Right lobe of liver (tissue), 6 donors: ENCODE data around the gene HYAL3. TPM values are rescaled to one million over a fixed set of nuclear protein-coding genes. Genes with fewer than 3 reads are reported as not detected.

Experiments
- ATAC-seq, 4 donors: fragments of 200-7000 bp; cut with Tn5 transposase; one replicate each; pipeline ENCODE4 v1.9.1; 2020; ENCODE audit warnings: mild to moderate bottlenecking in 4 of 4, moderate library complexity in 4 of 4
- DNase-seq, 3 donors: peaks; one replicate each; pipeline ENCODE4 v3.0.0-alpha.2; 2020
- H3K27ac ChIP-seq, 3 donors: fragments of 200-600 bp; one replicate each; pipeline ENCODE4 v1.8.0; 2022
- H3K27me3 ChIP-seq, 2 donors: fragments of 200-600 bp; one replicate each; pipeline ENCODE4 v1.8.0; 2022
- H3K36me3 ChIP-seq, 4 donors: fragments of 200-600 bp; sonication (generic) in 1 of 4; one replicate each; pipeline versions ENCODE4 v1.5.1 to v1.8.0; 2017 to 2022; ENCODE audit warnings: control low read depth in 1 of 4
- H3K4me1 ChIP-seq, 4 donors: fragments of 200-600 bp; sonication (generic) in 1 of 4; one replicate each; pipeline versions ENCODE4 v1.5.1 to v1.8.0; 2017 to 2022; ENCODE audit warnings: control low read depth in 1 of 4
- H3K4me3 ChIP-seq, 3 donors: fragments of 200-600 bp; one replicate each; pipeline ENCODE4 v1.8.0; 2022
- H3K9me3 ChIP-seq, 4 donors: fragments of 200-600 bp; sonication (generic) in 1 of 4; one replicate each; pipeline versions ENCODE4 v1.5.1 to v1.8.0; 2017 to 2022; ENCODE audit warnings: control low read depth in 1 of 4
- CTCF ChIP-seq, 4 donors: fragments of 200-600 bp in 3 of 4; fragments of 450-650 bp in 1 of 4; IDR thresholded peaks; one replicate each; pipeline versions ENCODE4 v1.5.1 to v1.8.0; 2016 to 2022; ENCODE audit warnings: antibody characterized with exemption in 4 of 4, mild to moderate bottlenecking in 2 of 4
- POLR2A ChIP-seq: fragments of 450-650 bp; IDR thresholded peaks from one replicate; pipeline ENCODE4 v1.6.1; 2017; ENCODE audit warnings: antibody characterized with exemption, mild to moderate bottlenecking
- WGBS: methylation state at CpG from one replicate; pipeline ENCODE4 v1.1.6; 2018; ENCODE audit warnings: low coverage, low lambda C conversion rate; ENCODE audit not compliant: insufficient coverage; ENCODE audit errors: missing lambda C conversion rate; 5-methylcytosine and 5-hydroxymethylcytosine counted together
- intact Hi-C, 2 donors: fragments of 100-400 bp; cut with DNase I; formaldehyde crosslinking; loops; one replicate each; pipeline versions ENCODE4 v1.11.2 to v1.14.1; 2022
- total RNA-seq, 6 experiments: library from RNA; depleted of rRNA in 2 of 6; stranded (reverse); fragments of >200 nt in 2 of 6; fragmentation: NEBNext Ultra II Directional in 3 of 6; extraction: Animal tissue kit (Norgen Biotek cat#: 25700) in 3 of 6; gene quantifications; one replicate each; pipeline versions ENCODE4 v1.1.0 to v1.2.4, GENCODE V29; 2016 to 2023
- donor health status: DM: no; HTN: yes; CAD: no.
- donor health status: DM: no; HTN: no; CAD: no.
- donor health status: DM: no; HTN: no; CAD: no.
- donor health status: DM: no; HTN: yes; CAD: no.
- donor health status: DM: no; HTN: yes; CAD: no.

Gene HYAL3
- total RNA-seq, 6 experiments from 2014 or later, result 1.8 to 7.5 (median 3.1) TPM

- intact Hi-C loops, result loop anchor here (10.0 kb wide), 2 partner anchors 205 to 215 kb away; no protein-coding TSS in a partner anchor
- 41% methylated on average over 9 of the region's 9 CpGs for WGBS
These were observed 40.9 kb upstream of the HYAL3 start for GRCh38 chr3:50340147-50340447.

GRCh38 chr3:50339485-50340146, 40.4 kb upstream of the HYAL3 start:
- no peaks in the 10 kb centered on the region for H3K9me3 ChIP-seq
- peak overlapping the region in 2 of 3 donors; percentile 46 to 55 for H3K4me3 ChIP-seq
- TF ChIP-seq POLR2A, result no peak
- TF ChIP-seq CTCF (IDR thresholded peaks at IDR 0.05), result no peak
- peak overlapping the region; percentile 33 to 95 (median 86) for H3K27ac ChIP-seq
- WGBS, result 79% methylated on average over 9 of the region's 14 CpGs
- ATAC-seq (no peak), DNase-seq (no peak)
- intact Hi-C loops, result loop anchor here (10.0 kb wide), 2 partner anchors 205 to 215 kb away; no protein-coding TSS in a partner anchor
- no peaks in the 10 kb centered on the region for H3K27me3 ChIP-seq
- peaks cover 0 to 22% (median 7%) of the 10 kb centered on the region in 4 donors for H3K4me1 ChIP-seq
- H3K36me3 ChIP-seq, result no peaks in the 10 kb centered on the region

More at GRCh38 chr3:50340147-50340447, 40.9 kb upstream of the HYAL3 start:
- Histone ChIP-seq H3K9me3 (no peaks in the 10 kb centered on the region), H3K27me3 (no peaks in the 10 kb centered on the region), H3K27ac (peak overlapping the region; percentile 33 to 95 (median 86)), H3K36me3 (no peaks in the 10 kb centered on the region), H3K4me3 (peak overlapping the region; percentile 39 to 55 (median 46)), H3K4me1 (peaks cover 0 to 21% (median 6%) of the 10 kb centered on the region in 4 donors)
- no peak for DNase-seq
- TF ChIP-seq POLR2A (no peak), CTCF (IDR thresholded peaks at IDR 0.05) (no peak)
- ATAC-seq, result no peak

DNA sequence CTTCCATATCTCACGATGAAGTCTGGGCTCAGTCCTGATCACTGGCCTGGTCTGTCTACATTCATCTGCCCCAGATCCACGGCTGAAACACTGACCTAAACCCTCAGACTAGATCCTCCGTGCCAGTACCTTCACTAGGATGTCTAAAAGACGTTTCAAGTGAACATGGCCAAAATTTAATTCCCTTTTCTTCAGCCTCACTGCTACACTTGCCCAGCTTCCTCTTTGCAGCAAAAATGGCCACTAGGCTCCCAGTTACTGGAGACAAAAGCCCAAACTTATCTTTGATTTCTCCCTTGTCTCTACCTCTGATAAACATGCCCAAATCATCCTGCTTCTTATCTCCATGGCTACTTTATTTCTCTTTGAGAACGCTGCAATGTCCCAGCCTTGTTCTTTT, 39.8 kb upstream of the HYAL3 start:
- Histone ChIP-seq H3K27me3 (no peaks in the 10 kb centered on the region), H3K36me3 (no peaks in the 10 kb centered on the region), H3K4me1 (peaks cover 0 to 22% (median 8%) of the 10 kb centered on the region in 4 donors), H3K9me3 (no peaks in the 10 kb centered on the region), H3K27ac (peak overlapping the region in 2 of 3 donors; percentile 86 to 95), H3K4me3 (peak overlapping the region in 1 of 3 donors; percentile 55)
- no peak for ATAC-seq
- TF ChIP-seq CTCF (IDR thresholded peaks at IDR 0.05) (no peak), POLR2A (no peak)
- intact Hi-C loops, result no loop called here
- DNase-seq, result no peak
- 66% methylated on average over 3 of the region's 5 CpGs for whole genome bisulfite sequencing

GRCh38 chr3:50337175-50337861, 38.1 kb upstream of the HYAL3 start:
- H3K4me3 ChIP-seq, result peak overlapping the region; percentile 83 to 97 (median 95)
- intact Hi-C loops, result no loop called here
- H3K9me3 ChIP-seq, result no peaks in the 10 kb centered on the region
- peak overlapping the region; percentile 86 to 95 (median 93) for H3K27ac ChIP-seq
- DNase-seq (peak; percentile 100), ATAC-seq (peak; percentile 84 to 93 (median 90))
- no peak for TF ChIP-seq CTCF (IDR thresholded peaks at IDR 0.05)
- peak; percentile 92 for TF ChIP-seq POLR2A
- H3K36me3 ChIP-seq, result no peaks in the 10 kb centered on the region
- WGBS, result 0% methylated on average over 13 of the region's 79 CpGs
- H3K27me3 ChIP-seq, result no peaks in the 10 kb centered on the region
- H3K4me1 ChIP-seq, result peaks cover 0 to 22% (median 8%) of the 10 kb centered on the region in 4 donors
